Left ventricle myocardium superior (tissue), 1 donor: Measurements from ENCODE around the gene TMEM30B. TPM values are rescaled to one million over a fixed set of nuclear protein-coding genes. Genes with fewer than 3 reads are reported as not detected.

Source experiments
- ATAC-seq: fragments of 200-7000 bp; cut with Tn5 transposase; one replicate; pipeline ENCODE4 v1.9.1; 2020; ENCODE audit warnings: mild to moderate bottlenecking, moderate library complexity
- DNase-seq: peaks from one replicate; pipeline ENCODE4 v3.0.0-alpha.2; 2020
- intact Hi-C: fragments of 100-400 bp; cut with micrococcal nuclease; formaldehyde crosslinking; loops from one replicate; pipeline ENCODE4 v1.11.0; 2022
- total RNA-seq: library from RNA; stranded (reverse); fragmentation: NEBNext Ultra II Directional; extraction: Animal tissue kit (Norgen Biotek cat#: 25700); gene quantifications from one replicate; pipeline ENCODE4 v1.2.1, GENCODE V29; 2021
- donor health status: DM: no; HTN: yes; CAD: no; lungs with severe emphysema.

Gene TMEM30B
- total RNA-seq, 1 donor from 2014 or later = 0.42 TPM

GRCh38 chr14:61304688-61305087 is 23.6 kb upstream of the TMEM30B start:
- intact Hi-C loops = loop anchor here (10.0 kb wide), 1 partner anchor 150 kb away; no protein-coding TSS in a partner anchor
- ATAC-seq = no peak

GRCh38 chr14:61300754-61301153 is 19.6 kb upstream of the TMEM30B start:
- ATAC-seq (no peak), DNase-seq (no peak)
- intact Hi-C loops = loop anchor here (10.0 kb wide), 1 partner anchor 154 kb away; no protein-coding TSS in a partner anchor

More at GRCh38 chr14:61304688-61305087, 23.6 kb upstream of the TMEM30B start:
- no peak for DNase-seq

- DNase-seq (no peak), ATAC-seq (no peak)
- intact Hi-C loops = loop anchor here (10.0 kb wide), 1 partner anchor 155 kb away; no protein-coding TSS in a partner anchor
Measured at GRCh38 chr14:61300209-61300608, 19.1 kb upstream of the TMEM30B start.

GRCh38 chr14:61298824-61299223 is 17.7 kb upstream of the TMEM30B start:
- intact Hi-C loops = loop anchor here (5.0 kb wide), 1 partner anchor 538 kb away; no protein-coding TSS in a partner anchor
- DNase-seq = no peak
- ATAC-seq = no peak

- DNase-seq (no peak), ATAC-seq (no peak)
- intact Hi-C loops = loop anchor here (5.0 kb wide), 1 partner anchor 540 kb away; no protein-coding TSS in a partner anchor
Measured at GRCh38 chr14:61297581-61297980, 16.4 kb upstream of the TMEM30B start.

GRCh38 chr14:61296719-61297502 is 15.8 kb upstream of the TMEM30B start:
- ATAC-seq = peak; percentile 32

GRCh38 chr14:61296151-61296550 is 15.0 kb upstream of the TMEM30B start:
- intact Hi-C loops = loop anchor here (5.0 kb wide), 1 partner anchor 541 kb away; no protein-coding TSS in a partner anchor
- no peak for ATAC-seq

More at GRCh38 chr14:61296719-61297502, 15.8 kb upstream of the TMEM30B start:
- intact Hi-C loops = loop anchor here (5.0 kb wide), 1 partner anchor 540 kb away; no protein-coding TSS in a partner anchor
- no peak for DNase-seq

GRCh38 chr14:61290701-61291100 is 9.6 kb upstream of the TMEM30B start:
- ATAC-seq = no peak
- DNase-seq = no peak
- intact Hi-C loops = no loop called here

More at GRCh38 chr14:61296151-61296550, 15.0 kb upstream of the TMEM30B start:
- DNase-seq = no peak

- ATAC-seq (no peak), DNase-seq (no peak)
- intact Hi-C loops = loop anchor here (10.0 kb wide), 1 partner anchor 846 kb away; no protein-coding TSS in a partner anchor
Measured at GRCh38 chr14:61288720-61289119, 7.6 kb upstream of the TMEM30B start.

- DNase-seq (no peak), ATAC-seq (no peak)
- intact Hi-C loops = loop anchor here (10.0 kb wide), 1 partner anchor 847 kb away; no protein-coding TSS in a partner anchor
Measured at GRCh38 chr14:61288228-61288627, 7.1 kb upstream of the TMEM30B start.

- intact Hi-C loops = loop anchor here (10.0 kb wide), 1 partner anchor 848 kb away; no protein-coding TSS in a partner anchor
- ATAC-seq (no peak), DNase-seq (no peak)
Measured at GRCh38 chr14:61287196-61287595, 6.1 kb upstream of the TMEM30B start.

GRCh38 chr14:61285364-61285763 is 4.2 kb upstream of the TMEM30B start:
- intact Hi-C loops = loop anchor here (10.0 kb wide), 1 partner anchor 849 kb away; no protein-coding TSS in a partner anchor
- no peak for ATAC-seq
- no peak for DNase-seq

GRCh38 chr14:61284001-61284400 is 2.9 kb upstream of the TMEM30B start:
- ATAC-seq = no peak
- intact Hi-C loops = loop anchor here (10.0 kb wide), 1 partner anchor 851 kb away; no protein-coding TSS in a partner anchor
- no peak for DNase-seq

- DNase-seq = no peak
- intact Hi-C loops = loop anchor here (10.0 kb wide), 1 partner anchor 852 kb away; no protein-coding TSS in a partner anchor
- ATAC-seq = no peak
Measured at GRCh38 chr14:61282746-61283145, 1.6 kb upstream of the TMEM30B start.

GRCh38 chr14:61281948-61282275 is 774 bp upstream of the TMEM30B start:
- intact Hi-C loops = loop anchor here (10.0 kb wide), 1 partner anchor 853 kb away; no protein-coding TSS in a partner anchor
- ATAC-seq (peak; percentile 29), DNase-seq (no peak)

- DNase-seq (peak; percentile 78), ATAC-seq (peak; percentile 89)
- intact Hi-C loops = loop anchor here (10.0 kb wide), 1 partner anchor 854 kb away; no protein-coding TSS in a partner anchor
Measured at GRCh38 chr14:61280526-61281185, 482 bp downstream of the TMEM30B start.

GRCh38 chr14:61280092-61280525 is 1.0 kb downstream of the TMEM30B start:
- ATAC-seq (peak; percentile 19), DNase-seq (peak; percentile 34)
- intact Hi-C loops = loop anchor here (10.0 kb wide), 1 partner anchor 855 kb away; no protein-coding TSS in a partner anchor

- ATAC-seq (no peak), DNase-seq (no peak)
- intact Hi-C loops = no loop called here
Measured at GRCh38 chr14:61279082-61279481, 2.1 kb downstream of the TMEM30B start.

GRCh38 chr14:61277784-61278183 is 3.4 kb downstream of the TMEM30B start:
- ATAC-seq (no peak), DNase-seq (no peak)
- intact Hi-C loops = no loop called here
